Epithelial cell of alveolus of lung (primary cell): ENCODE measurements around the gene PTGS1. TPM values are rescaled to one million over a fixed set of nuclear protein-coding genes. Genes with fewer than 3 reads are reported as not detected.

Experiments
- total RNA-seq: library from RNA; depleted of rRNA; stranded (reverse); fragments of >200 nt; gene quantifications from 2 replicates; pipeline ENCODE4 v1.2.1, GENCODE V29; 2015

PTGS1 gene
- 36.8 and 61.8 TPM in 2 replicates for total RNA-seq

GRCh38 chr9:122370869-122371755, at the start of gene PTGS1:
Gene PTGS1, plus strand, starts transcription at chr9:122371024. Its CDS starts 61 bp downstream, at chr9:122371085.

Other genes with a start within 250 kb of the PTGS1 start
- 52.3 and 53.9 TPM in 2 replicates for gene NDUFA8, start 211.2 kb upstream of the PTGS1 start, total RNA-seq
- not detected in 2 replicates for gene MORN5, start 211.1 kb upstream of the PTGS1 start, total RNA-seq
- 0.16 and 1.0 TPM in 2 replicates for gene LHX6, start 142.1 kb upstream of the PTGS1 start, total RNA-seq
- gene RBM18, start 106.2 kb upstream of the PTGS1 start, total RNA-seq: 8.5 and 22.2 TPM in 2 replicates
- 32.7 and 34.3 TPM in 2 replicates for gene MRRF, start 106.1 kb upstream of the PTGS1 start, total RNA-seq
- gene OR1J1, start 106.9 kb downstream of the PTGS1 start, total RNA-seq: not detected in 2 replicates
- not detected in 2 replicates for gene OR1J2, start 139.8 kb downstream of the PTGS1 start, total RNA-seq
- gene OR1J4, start 148.1 kb downstream of the PTGS1 start, total RNA-seq: not detected in 2 replicates
- gene OR1N1, start 156.3 kb downstream of the PTGS1 start, total RNA-seq: not detected in 2 replicates
- gene OR1N2, start 182.1 kb downstream of the PTGS1 start, total RNA-seq: not detected in 2 replicates
- gene OR1L8, start 212.4 kb downstream of the PTGS1 start, total RNA-seq: not detected in 2 replicates
- gene OR1Q1, start 243.7 kb downstream of the PTGS1 start, total RNA-seq: not detected in 2 replicates